HG03196 (cell line): ENCODE data around the gene VDAC2.

Experiments used
- ATAC-seq: cut with Tn5 transposase; IDR thresholded peaks from one replicate; pipeline ENCODE4 v1.9.1; 2021; ENCODE audit not compliant: unreplicated experiment

Gene VDAC2

DNA sequence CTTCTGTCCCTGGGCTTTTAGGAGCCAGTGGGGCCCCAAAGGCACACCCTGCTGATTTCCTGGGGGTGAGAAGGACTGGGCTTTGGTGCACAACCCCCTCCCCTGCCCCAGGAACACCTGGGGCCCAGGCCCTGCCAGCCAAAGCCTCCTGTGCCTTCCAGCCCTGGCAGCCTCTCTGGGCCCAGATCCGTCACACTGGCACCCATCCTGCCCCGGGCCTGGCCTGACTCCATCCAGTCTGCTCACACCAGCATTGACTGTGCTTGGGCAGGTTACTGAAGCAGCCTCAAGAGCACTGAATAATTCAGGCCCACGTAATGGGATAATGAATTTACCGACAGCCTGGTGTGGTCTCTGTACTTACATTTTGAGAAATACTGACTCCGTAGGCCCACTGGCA is 37.2 kb downstream of the VDAC2 start:
- ATAC-seq = no peak

DNA sequence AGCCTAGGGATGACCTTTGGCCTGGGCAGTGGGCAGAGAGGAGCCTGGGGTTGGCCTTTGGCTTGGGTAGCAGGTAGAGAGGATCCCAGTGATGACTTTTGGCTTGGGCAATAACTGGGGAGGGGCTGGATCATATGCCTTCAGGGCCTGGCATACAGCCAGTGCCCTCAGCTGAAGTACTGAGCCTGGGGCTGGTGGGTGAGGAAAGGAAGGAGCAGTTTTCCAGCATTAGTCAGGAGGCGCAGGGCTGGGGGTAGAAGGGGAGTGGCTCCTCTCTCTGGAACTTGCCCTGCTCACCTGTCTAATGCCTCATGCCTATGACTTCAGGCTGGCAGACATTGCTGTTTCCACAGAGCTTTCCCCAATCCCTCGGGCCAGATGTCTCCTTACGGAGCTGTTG is 40.3 kb downstream of the VDAC2 start:
- no peak for ATAC-seq

DNA sequence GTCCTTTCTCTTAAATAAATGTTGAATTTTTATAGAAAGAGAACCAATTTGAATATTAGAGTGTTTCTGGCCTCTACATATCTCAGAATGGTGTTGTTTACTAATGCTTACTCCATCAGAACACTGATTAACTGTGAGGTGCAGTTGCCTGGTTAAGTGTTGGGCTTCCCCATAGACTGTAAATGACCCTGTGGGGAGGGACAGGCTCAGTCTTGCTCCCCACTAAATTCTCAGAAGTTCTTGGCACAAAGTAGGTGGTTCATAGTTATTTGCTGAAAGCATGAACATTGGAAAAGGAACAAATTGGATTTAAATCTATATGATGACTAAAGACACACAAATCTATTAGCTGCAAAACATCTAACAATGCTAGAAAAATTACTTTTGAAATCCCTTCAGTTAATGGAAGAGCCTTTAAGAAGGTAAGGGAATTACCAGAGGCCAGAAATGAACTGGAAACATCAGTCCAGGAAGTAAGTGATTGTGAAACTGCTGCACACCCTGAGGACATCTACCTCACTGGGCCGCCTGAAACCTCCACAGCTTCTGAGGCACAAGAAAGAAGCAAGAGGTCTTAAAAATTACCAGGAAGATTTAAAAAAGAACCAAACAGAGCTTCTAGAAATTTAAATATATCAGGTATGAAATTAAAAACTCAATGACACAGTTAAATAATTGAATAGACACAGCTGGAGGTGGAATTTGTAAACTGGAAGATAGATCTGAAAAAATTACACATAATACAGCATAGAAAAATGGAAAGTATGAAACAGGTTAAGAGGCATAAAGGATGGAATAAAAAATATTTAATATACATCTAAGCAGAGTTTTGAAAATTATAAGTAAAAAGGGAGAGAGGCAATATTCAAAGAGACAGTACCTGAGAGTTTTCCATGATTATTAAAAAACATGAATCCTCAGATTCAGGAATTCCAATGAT is 43.0 kb downstream of the VDAC2 start:
- no peak for ATAC-seq

DNA sequence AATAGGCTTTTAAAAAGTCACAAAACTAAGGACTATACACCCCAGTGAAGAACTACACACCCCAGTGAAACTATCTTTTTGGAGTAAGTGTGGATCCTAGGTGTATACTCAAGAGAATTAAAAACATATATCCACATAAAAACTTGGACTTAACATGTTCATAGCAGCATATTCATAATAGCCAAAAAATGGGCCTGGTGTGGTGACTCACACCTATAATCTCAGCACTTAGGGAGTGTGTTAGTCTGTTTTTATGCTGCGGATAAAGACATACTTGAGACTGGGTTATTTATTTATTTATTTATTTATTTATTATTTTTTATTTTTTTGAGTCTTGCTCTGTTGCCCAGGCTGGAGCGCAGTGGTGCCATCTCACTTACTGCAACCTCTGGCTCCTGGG is 44.1 kb downstream of the VDAC2 start:
- no peak for ATAC-seq

DNA sequence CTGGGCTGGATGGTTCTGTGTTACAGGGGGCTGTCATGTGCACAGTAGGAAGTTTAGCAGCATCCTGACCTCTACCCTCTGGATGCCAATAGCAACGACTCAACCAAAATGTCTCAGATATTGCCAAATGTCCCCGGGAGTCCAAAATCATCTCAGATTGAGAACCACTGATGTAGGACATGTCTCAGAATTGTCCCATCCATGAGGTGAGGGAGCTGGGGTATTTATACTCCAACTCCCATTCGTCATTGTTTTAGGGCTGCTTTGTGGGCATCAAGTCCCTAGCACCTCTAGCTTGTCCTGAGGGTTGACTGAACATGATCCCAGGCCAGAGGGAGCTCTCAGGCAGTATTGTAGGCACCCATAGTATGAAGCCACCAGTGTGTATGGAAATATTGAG is 50.4 kb downstream of the VDAC2 start:
- ATAC-seq = no peak

DNA sequence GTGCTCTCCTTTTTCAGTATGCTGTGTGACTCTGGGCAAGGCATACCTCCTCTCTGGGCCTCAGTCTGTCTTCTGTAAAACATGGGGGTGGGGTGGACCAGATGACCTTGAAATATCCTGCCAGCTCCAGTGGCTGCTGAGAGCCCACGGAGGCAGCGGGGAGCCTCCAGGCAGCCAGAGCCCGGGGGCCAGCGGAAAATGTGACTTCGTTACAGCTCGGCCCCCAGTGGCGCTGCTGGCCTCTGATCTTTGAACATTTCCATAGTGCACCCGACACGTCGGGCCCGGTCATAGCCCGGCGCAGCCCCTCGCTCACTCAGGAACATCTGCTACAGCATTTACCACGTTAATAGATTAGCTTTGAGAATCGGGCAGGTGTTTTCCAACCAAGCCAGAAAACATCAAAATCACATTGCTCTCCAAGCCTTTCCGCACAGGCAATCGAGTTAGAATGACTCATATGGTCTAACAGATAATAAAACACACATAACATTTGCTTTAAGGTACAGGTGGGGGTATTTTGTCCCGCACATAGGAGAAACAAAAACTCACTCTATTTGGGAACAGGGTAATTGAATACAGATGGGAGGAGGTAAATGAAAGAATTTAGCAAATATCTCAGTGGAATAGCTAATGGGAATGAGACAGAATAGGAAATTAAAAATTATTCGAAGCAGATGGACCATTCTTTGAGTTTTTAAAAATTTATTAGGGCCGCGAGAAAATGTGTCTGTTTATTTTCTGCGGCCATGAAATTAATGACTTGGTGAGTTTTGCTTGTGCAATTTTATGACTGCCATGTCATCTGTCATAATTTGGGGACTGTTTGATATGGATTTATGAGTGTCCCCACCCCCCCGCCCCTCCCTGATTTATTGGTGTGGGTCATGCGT is 51.5 kb downstream of the VDAC2 start:
- no peak for ATAC-seq

DNA sequence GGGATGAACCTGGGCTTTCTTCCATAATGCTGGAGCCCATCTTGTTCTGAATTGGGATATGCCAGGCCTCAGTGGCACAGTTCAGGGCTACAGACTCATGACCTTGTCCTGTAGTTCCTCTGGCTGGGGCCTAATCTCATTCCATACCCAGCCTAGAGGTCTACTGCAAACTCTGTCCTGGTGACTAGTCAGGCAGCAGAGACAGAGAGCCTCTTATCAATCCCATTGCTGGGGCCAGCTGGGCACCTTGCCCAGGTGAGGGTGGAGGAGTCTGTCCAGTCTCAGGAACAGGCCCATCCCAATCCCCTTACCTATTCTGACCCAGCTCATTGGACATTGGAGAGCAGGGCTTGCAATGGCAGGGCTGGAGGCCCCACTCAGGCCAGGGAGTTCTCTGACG is 53.2 kb downstream of the VDAC2 start:
- ATAC-seq = no peak

DNA sequence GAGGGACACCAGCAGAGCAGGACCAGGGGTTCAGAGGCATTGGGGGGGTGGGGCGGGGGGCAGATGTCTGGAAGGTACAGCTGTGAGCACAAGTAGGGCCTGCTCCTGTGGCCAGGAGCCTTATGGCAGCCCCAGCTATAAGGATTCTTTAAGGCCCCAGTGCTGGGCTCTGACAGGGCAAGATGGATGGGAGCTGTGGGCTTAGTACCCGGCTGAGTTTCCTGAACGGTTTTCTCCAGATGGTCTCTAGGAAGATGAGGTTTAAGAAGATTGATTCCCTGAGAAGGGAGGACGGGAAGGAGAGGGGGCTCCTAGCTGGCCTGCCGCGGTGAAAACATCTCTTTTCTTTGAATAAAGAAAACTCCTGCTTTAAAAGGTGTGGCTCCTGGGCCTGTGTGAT is 55.3 kb downstream of the VDAC2 start:
- ATAC-seq = no peak

DNA sequence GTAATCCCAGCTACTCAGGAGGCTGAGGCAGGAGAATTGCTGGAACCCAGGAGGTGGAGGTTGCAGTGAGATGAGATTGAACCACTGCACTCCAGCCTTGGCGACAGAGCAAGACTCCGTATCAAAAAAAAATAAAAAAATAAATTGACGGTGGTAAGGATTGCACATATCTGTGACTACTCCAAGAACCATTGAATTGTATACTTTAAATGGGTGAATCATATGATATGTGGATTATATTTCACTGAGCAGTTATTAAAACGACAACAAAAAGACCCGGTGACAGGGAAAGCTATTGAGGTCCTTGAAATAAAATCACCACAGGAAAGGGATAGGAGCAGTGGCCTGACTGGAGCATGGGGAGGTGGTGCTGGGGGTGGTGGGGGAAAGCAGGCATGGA is 56.3 kb downstream of the VDAC2 start:
- ATAC-seq = no peak

DNA sequence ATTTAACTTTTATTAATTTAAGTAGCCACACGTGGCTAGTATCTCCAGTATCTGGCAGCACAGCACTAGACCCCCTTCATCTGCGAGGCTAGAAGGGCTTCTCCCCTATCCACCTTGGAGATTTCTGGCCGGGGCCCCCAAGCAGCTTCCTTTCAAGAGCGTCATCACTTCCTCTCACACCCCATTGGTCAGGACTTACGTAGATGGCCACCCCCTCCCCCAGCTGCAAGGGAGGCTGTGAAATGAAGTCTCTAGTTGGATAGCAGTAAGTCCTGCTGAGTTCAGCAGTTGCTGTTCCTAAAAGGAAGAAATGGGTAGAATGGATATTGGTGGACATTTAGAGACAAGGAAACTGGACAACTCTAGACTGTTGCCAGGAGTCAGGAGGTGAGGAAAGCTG is 59.0 kb downstream of the VDAC2 start:
- ATAC-seq = no peak

DNA sequence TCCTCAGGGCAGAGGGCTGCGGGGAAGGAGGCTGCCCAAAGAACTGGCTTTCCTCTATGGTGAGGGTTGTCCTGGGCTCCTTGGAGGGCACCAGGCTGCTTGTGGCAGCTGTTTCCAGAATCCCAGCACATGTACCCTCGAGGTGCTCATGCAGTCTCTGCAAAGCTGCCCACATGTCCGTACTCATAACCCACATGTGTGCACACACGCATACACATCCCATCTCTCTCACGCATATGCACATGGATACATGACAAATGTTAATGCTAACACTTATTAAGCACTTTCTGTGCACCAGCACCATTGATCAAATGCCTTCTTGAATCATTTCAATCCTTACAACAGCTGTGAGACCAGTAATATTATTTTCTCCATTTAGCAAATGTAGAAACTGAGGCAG is 61.5 kb downstream of the VDAC2 start:
- ATAC-seq = no peak

DNA sequence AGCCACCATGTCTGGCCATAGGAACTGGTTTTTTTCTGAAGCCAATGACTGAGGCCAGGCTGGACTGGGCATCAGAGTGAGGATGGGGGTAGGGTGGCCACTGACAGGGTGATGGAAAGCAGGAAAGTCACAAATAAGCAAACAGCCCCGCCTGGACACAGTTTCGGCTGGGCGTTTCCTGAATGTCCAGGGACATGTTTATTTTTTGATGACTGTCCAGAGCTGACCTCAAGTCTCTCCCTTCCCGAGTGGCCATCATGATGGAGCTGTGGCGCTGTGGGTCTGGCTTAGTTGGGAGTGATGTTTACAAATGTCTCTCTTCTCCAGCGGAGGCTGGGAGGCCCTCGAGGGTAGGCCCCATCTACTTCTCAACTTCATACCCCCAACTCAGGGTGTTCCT is 62.3 kb downstream of the VDAC2 start:
- no peak for ATAC-seq

DNA sequence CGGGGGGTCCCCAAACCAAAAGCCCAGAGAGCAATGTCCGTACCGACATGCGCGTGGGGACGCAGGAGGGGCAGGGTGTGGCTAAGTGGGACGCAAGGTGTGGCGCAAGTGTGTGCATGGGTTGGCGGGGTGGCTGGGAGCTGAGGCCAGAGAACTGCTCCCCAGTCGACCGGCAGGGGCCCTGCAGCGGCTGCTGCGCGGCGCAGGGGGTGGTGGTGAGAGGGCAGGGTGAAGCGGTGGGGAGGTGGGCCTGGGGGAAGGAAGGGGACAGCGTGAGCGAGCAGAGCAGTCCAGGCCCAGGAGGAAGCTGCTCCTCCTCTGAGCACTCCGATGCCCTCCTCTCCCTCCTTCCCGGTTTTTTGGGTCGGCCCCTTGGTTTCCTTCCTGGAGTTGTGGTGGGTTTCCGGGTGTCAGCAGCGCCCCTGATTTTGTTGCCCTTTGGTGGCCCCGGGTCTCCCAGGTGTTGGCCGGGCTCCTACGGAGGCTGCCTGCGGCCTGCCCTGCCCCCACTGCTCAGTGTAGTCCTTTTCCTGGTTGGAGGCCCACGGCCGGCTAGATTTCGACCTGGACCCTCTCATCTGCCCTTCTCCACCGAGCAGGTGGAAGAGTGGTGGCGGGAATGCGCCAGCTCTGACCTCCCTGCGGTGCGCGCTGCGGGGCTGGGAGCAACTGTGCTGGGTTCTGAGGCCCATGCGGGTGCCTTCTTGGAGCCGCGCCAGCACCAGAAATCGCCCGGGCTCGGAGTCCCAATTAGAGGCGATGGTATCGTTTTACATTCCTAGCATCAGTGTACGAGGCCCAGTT is 65.7 kb downstream of the VDAC2 start:
- no peak for ATAC-seq

DNA sequence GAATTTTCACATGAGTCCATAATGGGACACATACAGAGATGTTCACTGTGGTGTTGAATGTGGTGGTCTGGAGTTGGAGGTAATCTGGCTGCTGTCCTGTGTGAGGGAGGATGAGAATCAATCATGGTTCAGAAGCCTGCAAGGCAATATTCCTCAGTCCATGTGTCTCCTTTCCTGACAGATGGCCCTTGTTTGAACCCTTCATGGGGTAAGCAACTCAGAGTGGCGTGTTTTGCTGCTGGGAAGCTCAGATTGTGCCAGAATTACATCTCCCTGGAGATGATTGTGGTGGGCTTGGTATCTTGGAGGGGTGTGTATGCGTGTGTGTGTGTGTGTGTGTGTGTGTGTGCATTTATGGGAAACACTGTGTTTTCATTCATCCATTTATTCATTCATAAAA is 69.6 kb downstream of the VDAC2 start:
- no peak for ATAC-seq
